ENCODE results near the gene GCAT. TPM values are rescaled to one million over a fixed set of nuclear protein-coding genes. Genes with fewer than 3 reads are reported as not detected.

The GCAT gene
- total RNA-seq, result 10.2 TPM

- DNase-seq, result peak; percentile 92
These were observed at the start of gene GCAT for GRCh38 chr22:37807410-37808293. Gene GCAT, plus strand, starts transcription at chr22:37807934. Its CDS starts 34 bp downstream, at chr22:37807968.

GRCh38 chr22:37758694-37759093 is 49.0 kb upstream of the GCAT start:
- no peak for DNase-seq

- no peak for DNase-seq
These were observed 48.5 kb upstream of the GCAT start for GRCh38 chr22:37759281-37759680.

- no peak for DNase-seq
These were observed 47.6 kb upstream of the GCAT start for GRCh38 chr22:37760152-37760551.

- no peak for DNase-seq
These were observed 45.3 kb upstream of the GCAT start for GRCh38 chr22:37762389-37762836.

GRCh38 chr22:37763012-37763411 is 44.7 kb upstream of the GCAT start:
- DNase-seq, result no peak

GRCh38 chr22:37763652-37764051 is 44.1 kb upstream of the GCAT start:
- no peak for DNase-seq

- DNase-seq, result no peak
These were observed 43.1 kb upstream of the GCAT start for GRCh38 chr22:37764622-37765021.

- no peak for DNase-seq
These were observed 42.2 kb upstream of the GCAT start for GRCh38 chr22:37765498-37765897.

GRCh38 chr22:37765953-37766576 is 41.7 kb upstream of the GCAT start:
- DNase-seq, result no peak

GRCh38 chr22:37768273-37768672 is 39.5 kb upstream of the GCAT start:
- DNase-seq, result no peak

- no peak for DNase-seq
These were observed 38.7 kb upstream of the GCAT start for GRCh38 chr22:37769056-37769455.

- DNase-seq, result no peak
These were observed 36.7 kb upstream of the GCAT start for GRCh38 chr22:37771081-37771480.

GRCh38 chr22:37771702-37772427 is 35.9 kb upstream of the GCAT start:
- no peak for DNase-seq

- DNase-seq, result no peak
These were observed 33.0 kb upstream of the GCAT start for GRCh38 chr22:37774728-37775127.

GRCh38 chr22:37775785-37776638 is 31.7 kb upstream of the GCAT start:
- DNase-seq, result no peak

- no peak for DNase-seq
These were observed 31.1 kb upstream of the GCAT start for GRCh38 chr22:37776639-37777005.

- no peak for DNase-seq
These were observed 30.5 kb upstream of the GCAT start for GRCh38 chr22:37777122-37777687.

GRCh38 chr22:37778370-37779009 is 29.2 kb upstream of the GCAT start:
- no peak for DNase-seq

- DNase-seq, result no peak
These were observed 26.2 kb upstream of the GCAT start for GRCh38 chr22:37781434-37782059.
